PC-9 (cell line): Measurements from ENCODE around the gene DTNBP1. TPM values are rescaled to one million over a fixed set of nuclear protein-coding genes. Genes with fewer than 3 reads are reported as not detected.

ENCODE experiments used
- BruUV-seq: library from RNA; stranded (reverse); fragments of 400-500 nt; replicated peaks from 2 replicates; lab custom pipeline; 2021; lab: Mats Ljungman, UMichigan
- CTCF ChIA-PET: fragments of 300-600 bp; sonication (Branson Sonifier 250); formaldehyde crosslinking; loops from one replicate; lab custom pipeline; 2022; ENCODE audit warnings: antibody characterized with exemption; lab: Charles Lee
- POLR2A ChIA-PET: fragments of 300-600 bp; sonication (Branson Sonifier 250); formaldehyde crosslinking; loops from one replicate; lab custom pipeline; 2022; ENCODE audit warnings: antibody characterized with exemption; ENCODE audit not compliant: unreplicated experiment; lab: Charles Lee
- DNase-seq, 2 experiments: peaks; one replicate each; pipeline versions ENCODE4 v3.0.0 to v3.0.0-alpha.2; 2015 to 2022; ENCODE audit warnings: mixed read lengths in 1 of 2
- H2AFZ ChIP-seq: fragments of 200-600 bp; sonication (generic); 2 replicates; pipeline ENCODE4 v1.8.1; 2017; ENCODE audit warnings: antibody characterized with exemption
- H3F3A ChIP-seq: fragments of 200-600 bp; sonication (generic); 2 replicates; pipeline ENCODE4 v1.8.1; 2017; ENCODE audit warnings: antibody characterized with exemption, mild to moderate bottlenecking, low read depth; ENCODE audit not compliant: insufficient read depth
- H3K27ac ChIP-seq: fragments of 200-600 bp; sonication (generic); 2 replicates; pipeline ENCODE4 v1.6.1; 2016; ENCODE audit warnings: mixed run types
- H3K27me3 ChIP-seq: fragments of 200-600 bp; sonication (generic); 2 replicates; pipeline ENCODE4 v1.6.1; 2016; ENCODE audit warnings: low read depth, mixed run types; ENCODE audit not compliant: insufficient read depth
- H3K36me3 ChIP-seq: fragments of 200-600 bp; sonication (generic); 2 replicates; pipeline ENCODE4 v1.6.1; 2016; ENCODE audit warnings: low read depth, mixed run types
- H3K4me1 ChIP-seq: fragments of 200-600 bp; sonication (generic); replicated peaks from 2 replicates; pipeline ENCODE4 v1.6.1; 2016; ENCODE audit warnings: mixed run types; ENCODE audit not compliant: insufficient read depth
- H3K4me2 ChIP-seq: fragments of 200-600 bp; sonication (generic); 2 replicates; pipeline ENCODE4 v1.6.1; 2017; ENCODE audit warnings: mixed run types
- H3K4me3 ChIP-seq: fragments of 200-600 bp; sonication (generic); 2 replicates; pipeline ENCODE4 v1.6.1; 2016; ENCODE audit warnings: mixed run types
- H3K79me2 ChIP-seq: fragments of 200-600 bp; sonication (generic); 2 replicates; pipeline ENCODE4 v1.6.1; 2017; ENCODE audit warnings: low read depth, mixed run types
- H3K9me2 ChIP-seq: fragments of 200-600 bp; sonication (generic); 2 replicates; pipeline ENCODE4 v1.8.1; 2017; ENCODE audit warnings: mild to moderate bottlenecking; ENCODE audit not compliant: insufficient read depth
- H3K9me3 ChIP-seq: fragments of 200-600 bp; sonication (generic); 2 replicates; pipeline ENCODE4 v1.8.1; 2016; ENCODE audit warnings: low read depth; ENCODE audit not compliant: insufficient read depth
- H4K20me1 ChIP-seq: fragments of 200-600 bp; sonication (generic); 2 replicates; pipeline ENCODE4 v1.8.1; 2017; ENCODE audit not compliant: insufficient read depth
- EZH2 ChIP-seq: fragments of 200-600 bp; sonication (generic); IDR thresholded peaks from 2 replicates; pipeline ENCODE4 v1.8.0; 2017; ENCODE audit warnings: antibody characterized with exemption, low read depth
- intact Hi-C: fragments of 100-400 bp; cut with micrococcal nuclease; formaldehyde crosslinking; loops from one replicate; pipeline ENCODE4 v1.10.0; 2022; ENCODE audit not compliant: unreplicated experiment
- total RNA-seq: library from RNA; stranded (reverse); gene quantifications from 2 replicates; pipeline ENCODE4 v1.2.3, GENCODE V29; 2021
- TF ChIP-seq, protein P1 (sequence below): fragments of 200-600 bp; sonication (generic); conservative IDR thresholded peaks from 2 replicates; pipeline ENCODE4 v1.6.1; 2017; ENCODE audit warnings: mixed run types, antibody characterized with exemption, mild to moderate bottlenecking, moderate library complexity

DTNBP1 gene
- total RNA-seq, 1 experiment from 2014 or later: 9.1 TPM

DNA sequence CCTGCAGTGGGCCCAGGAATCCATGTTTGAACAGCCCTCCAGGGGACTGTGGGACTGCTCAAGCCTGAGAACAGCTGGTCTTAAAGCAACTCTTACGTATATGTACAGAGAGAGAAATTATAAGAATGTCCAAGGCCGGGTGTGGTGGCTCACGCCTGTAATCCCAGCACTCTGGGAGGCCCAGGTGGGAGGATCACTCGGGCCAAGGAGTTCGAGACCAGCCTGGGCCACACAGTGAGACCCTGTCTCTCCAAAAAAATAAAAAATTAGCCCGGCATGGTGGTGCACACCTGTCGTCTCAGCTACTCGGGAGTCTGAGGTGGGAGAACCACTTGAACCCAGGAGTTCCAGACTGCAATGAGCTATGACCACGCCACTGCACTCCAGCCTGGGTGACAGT lies 134.0 kb downstream of the DTNBP1 start:
- H3F3A ChIP-seq: no peaks in the 10 kb centered on the region
- H3K9me3 ChIP-seq: no peaks in the 10 kb centered on the region
- DNase-seq: no peak
- H3K79me2 ChIP-seq: no peaks in the 10 kb centered on the region
- H2AFZ ChIP-seq: no peak overlapping the region
- no peaks in the 10 kb centered on the region for H3K9me2 ChIP-seq
- TF ChIP-seq, protein P1, sequence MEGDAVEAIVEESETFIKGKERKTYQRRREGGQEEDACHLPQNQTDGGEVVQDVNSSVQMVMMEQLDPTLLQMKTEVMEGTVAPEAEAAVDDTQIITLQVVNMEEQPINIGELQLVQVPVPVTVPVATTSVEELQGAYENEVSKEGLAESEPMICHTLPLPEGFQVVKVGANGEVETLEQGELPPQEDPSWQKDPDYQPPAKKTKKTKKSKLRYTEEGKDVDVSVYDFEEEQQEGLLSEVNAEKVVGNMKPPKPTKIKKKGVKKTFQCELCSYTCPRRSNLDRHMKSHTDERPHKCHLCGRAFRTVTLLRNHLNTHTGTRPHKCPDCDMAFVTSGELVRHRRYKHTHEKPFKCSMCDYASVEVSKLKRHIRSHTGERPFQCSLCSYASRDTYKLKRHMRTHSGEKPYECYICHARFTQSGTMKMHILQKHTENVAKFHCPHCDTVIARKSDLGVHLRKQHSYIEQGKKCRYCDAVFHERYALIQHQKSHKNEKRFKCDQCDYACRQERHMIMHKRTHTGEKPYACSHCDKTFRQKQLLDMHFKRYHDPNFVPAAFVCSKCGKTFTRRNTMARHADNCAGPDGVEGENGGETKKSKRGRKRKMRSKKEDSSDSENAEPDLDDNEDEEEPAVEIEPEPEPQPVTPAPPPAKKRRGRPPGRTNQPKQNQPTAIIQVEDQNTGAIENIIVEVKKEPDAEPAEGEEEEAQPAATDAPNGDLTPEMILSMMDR: no peak
- TF ChIP-seq EZH2: no peak
- no peaks in the 10 kb centered on the region for H4K20me1 ChIP-seq
- ChIA-PET POLR2A (no interaction called here), CTCF (no interaction called here)
- H3K27ac ChIP-seq: no peak overlapping the region
- no peak overlapping the region for H3K4me3 ChIP-seq
- intact Hi-C loops: no loop called here
- BruUV-seq: no TSS peak
- no peak overlapping the region for H3K4me2 ChIP-seq
- H3K36me3 ChIP-seq: no peaks in the 10 kb centered on the region
- H3K27me3 ChIP-seq: no peaks in the 10 kb centered on the region
- H3K4me1 ChIP-seq: no peaks in the 10 kb centered on the region

DNA sequence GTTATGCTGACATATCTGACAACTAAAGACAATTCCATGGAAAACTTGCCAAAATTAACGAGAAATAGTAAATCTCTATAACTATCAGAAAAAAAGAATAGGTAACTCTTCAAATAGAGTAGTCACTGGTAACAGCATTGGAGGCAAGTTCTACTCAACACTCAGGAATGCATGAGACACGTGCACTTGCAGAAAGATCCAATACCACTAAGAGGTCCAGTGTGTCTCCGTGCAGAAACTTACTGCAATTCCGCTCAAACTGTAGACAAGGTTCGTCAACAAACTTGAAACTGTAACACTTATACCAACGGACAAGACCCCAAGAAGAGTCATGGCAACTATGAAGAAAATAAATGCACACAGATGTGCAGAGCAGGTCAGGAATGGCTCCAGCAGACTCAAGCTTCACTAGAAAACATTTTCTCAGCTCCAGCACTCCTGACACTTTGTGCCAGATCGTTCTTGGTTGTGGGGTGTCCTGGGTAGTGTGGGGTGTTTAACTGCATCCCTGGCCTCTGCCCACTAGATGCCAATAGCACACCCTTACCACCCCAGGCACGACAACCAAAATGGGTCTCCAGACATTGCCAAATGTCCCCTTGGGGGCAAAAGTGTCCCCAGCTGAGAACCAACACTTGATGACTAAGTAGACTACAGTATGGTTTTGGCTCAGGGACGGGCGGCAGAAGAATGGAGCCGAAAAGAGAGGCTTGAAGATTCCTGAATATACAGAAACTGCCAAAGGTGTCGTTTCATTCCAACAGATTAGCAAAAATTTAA lies 134.8 kb downstream of the DTNBP1 start:
- BruUV-seq: no TSS peak
- no peak for DNase-seq
- POLR2A ChIA-PET: no interaction called here

GRCh38 chr6:15526212-15526701 lies 136.6 kb downstream of the DTNBP1 start:
- Histone ChIP-seq H3K27ac (no peak overlapping the region), H3F3A (no peaks in the 10 kb centered on the region), H3K4me2 (no peak overlapping the region), H3K79me2 (no peaks in the 10 kb centered on the region), H3K9me2 (no peaks in the 10 kb centered on the region), H3K36me3 (peaks cover 7% of the 10 kb centered on the region; the same call in 1 of the 2 replicates), H3K9me3 (no peaks in the 10 kb centered on the region), H3K27me3 (no peaks in the 10 kb centered on the region), H4K20me1 (no peaks in the 10 kb centered on the region), H2AFZ (no peak overlapping the region), H3K4me1 (no peaks in the 10 kb centered on the region), H3K4me3 (no peak overlapping the region)
- DNase-seq: no peak
- intact Hi-C loops: no loop called here
- CTCF ChIA-PET: no interaction called here
- TF ChIP-seq, protein P1: no peak
- TF ChIP-seq EZH2: no peak
- no TSS peak for BruUV-seq
- POLR2A ChIA-PET: interaction anchor here (0.5 kb wide), 1 partner anchor 113 kb away, joined by 6 read pairs; no protein-coding TSS in a partner anchor

More for the DNA sequence above, 134.8 kb downstream of the DTNBP1 start:
- no peaks in the 10 kb centered on the region for H3K27me3 ChIP-seq
- no peaks in the 10 kb centered on the region for H3K4me1 ChIP-seq
- no peak overlapping the region for H2AFZ ChIP-seq
- H4K20me1 ChIP-seq: no peaks in the 10 kb centered on the region
- H3K79me2 ChIP-seq: no peaks in the 10 kb centered on the region
- CTCF ChIA-PET: no interaction called here
- no peaks in the 10 kb centered on the region for H3F3A ChIP-seq
- H3K9me3 ChIP-seq: no peaks in the 10 kb centered on the region
- H3K36me3 ChIP-seq: no peaks in the 10 kb centered on the region
- no peak overlapping the region for H3K4me3 ChIP-seq
- no peak overlapping the region for H3K4me2 ChIP-seq
- no peak for TF ChIP-seq EZH2
- TF ChIP-seq, protein P1: no peak
- intact Hi-C loops: no loop called here
- H3K9me2 ChIP-seq: no peaks in the 10 kb centered on the region
- no peak overlapping the region for H3K27ac ChIP-seq
